ENCODE data around the gene DMRTA2. TPM values are rescaled to one million over a fixed set of nuclear protein-coding genes. Genes with fewer than 3 reads are reported as not detected.

DMRTA2 gene
- total and polyA plus RNA-seq, 2 of the 8 experiments (the other 6 are each of a cell fraction or from before 2014, with no cell fraction given), result not detected

GRCh38 chr1:50450861-50451653, 27.8 kb upstream of the DMRTA2 start:
- no peaks in the 10 kb centered on the region for H4K20me1 ChIP-seq (replicated peaks in 1 of 2; ENCODE audit: control insufficient read depth in 1 of 2, insufficient read depth in 2 of 2, low read length in 2 of 2)
- H3K4me2 ChIP-seq (ENCODE audit: insufficient read depth in 1 of 2, low read depth in 2 of 2, low read length in 2 of 2), result no peak overlapping the region
- no peak overlapping the region for H3K4me3 ChIP-seq (ENCODE audit: extremely low read depth in 1 of 4, insufficient read depth in 2 of 4, low read depth in 3 of 4, low read length in 4 of 4)
- H2BK12ac ChIP-seq (ENCODE audit: low read depth, low read length), result no peak overlapping the region
- H3K9me3 ChIP-seq (ENCODE audit: insufficient read depth in 2 of 2, low read depth in 1 of 2, low read length in 1 of 2), result no peaks in the 10 kb centered on the region
- no peak overlapping the region for H4K91ac ChIP-seq (replicated peaks; ENCODE audit: insufficient read length, low read length)
- no peak overlapping the region for H2BK120ac ChIP-seq (replicated peaks; ENCODE audit: low read depth, low read length)
- H3K27ac ChIP-seq (ENCODE audit: low read depth, low read length), result no peak overlapping the region
- no peaks in the 10 kb centered on the region for H3K36me3 ChIP-seq (ENCODE audit: control insufficient read depth in 2 of 4, insufficient read depth in 4 of 4, low read length in 3 of 4)
- no peaks in the 10 kb centered on the region for H3K27me3 ChIP-seq (replicated peaks in 1 of 4; ENCODE audit: control insufficient read depth in 3 of 4, extremely low read depth in 1 of 4, insufficient read depth in 3 of 4, low read length in 3 of 4)
- H2BK5ac ChIP-seq (ENCODE audit: low read depth, low read length), result no peak overlapping the region
- no peak for FAIRE-seq
- H3K79me2 ChIP-seq (ENCODE audit: control insufficient read depth in 1 of 2, insufficient read depth in 2 of 2, low read length in 2 of 2), result no peaks in the 10 kb centered on the region
- no peak overlapping the region for H2BK15ac ChIP-seq (ENCODE audit: low read length)
- H3K23me2 ChIP-seq (ENCODE audit: low read depth, low read length), result no peaks in the 10 kb centered on the region
- no peak overlapping the region for H3K9ac ChIP-seq (replicated peaks in 1 of 4; ENCODE audit: extremely low read depth in 1 of 4, low read depth in 3 of 4, low read length in 3 of 4)
- H3K14ac ChIP-seq (ENCODE audit: insufficient read length), result no peak overlapping the region
- H3K4ac ChIP-seq (replicated peaks; ENCODE audit: insufficient read length, low read depth, low read length), result no peak overlapping the region
- H3K56ac ChIP-seq (replicated peaks; ENCODE audit: insufficient read length, low read depth, low read length), result no peak overlapping the region
- CTCF ChIA-PET (ENCODE audit: partially characterized antibody), result interaction anchor here (1.3 to 1.5 kb wide), 3 partner anchors 9 to 153 kb away, joined by 4 to 5 read pairs (median 5); no protein-coding TSS in a partner anchor
- H2BK20ac ChIP-seq (ENCODE audit: low read length), result no peak overlapping the region
- H3K79me1 ChIP-seq (ENCODE audit: low read depth, low read length), result no peaks in the 10 kb centered on the region
- H3K4me1 ChIP-seq (replicated peaks in 1 of 4; ENCODE audit: control insufficient read depth in 3 of 4, insufficient read depth in 4 of 4, low read length in 3 of 4), result peaks cover 0 to 5% (median 0%) of the 10 kb centered on the region in 4 experiments; a peak in 1 of 7 replicates
- H4K5ac ChIP-seq (ENCODE audit: insufficient read length, low read depth, low read length), result no peak overlapping the region
- no peak overlapping the region for H3K18ac ChIP-seq (ENCODE audit: extremely low read depth, low read length)
- H4K8ac ChIP-seq (ENCODE audit: extremely low read depth, insufficient read depth, low read length), result no peak overlapping the region
- H3K23ac ChIP-seq (ENCODE audit: insufficient read length), result no peak overlapping the region
- POLR2A ChIA-PET (ENCODE audit: partially characterized antibody), result no interaction called here
- no peak for DNase-seq (ENCODE audit: low read depth in 1 of 2, low spot score in 2 of 2)
- H2AFZ ChIP-seq (ENCODE audit: low read length), result no peak overlapping the region
- H2AK5ac ChIP-seq (ENCODE audit: low read depth, low read length), result no peak overlapping the region
- WGBS, 2 experiments (ENCODE audit: extremely low coverage in 1 of 2, insufficient coverage in 1 of 2, insufficient read length in 1 of 2, insufficient replicate concordance in 2 of 2, low coverage in 1 of 2, low lambda C conversion rate in 2 of 2, missing lambda C conversion rate in 1 of 2), result 79% methylated on average over 4 of the region's 4 CpGs; no CpG with 5 or more reads in 1 of the 2 experiments
- no peak for TF ChIP-seq JUN (IDR thresholded peaks at IDR 0.05; ENCODE audit: low read depth, low read length)
- no peak for TF ChIP-seq TAF1 (IDR thresholded peaks at IDR 0.05; ENCODE audit: low read depth, low read length)
- TF ChIP-seq CREB1 (IDR thresholded peaks at IDR 0.05), result no peak
- TF ChIP-seq EGR1 (IDR thresholded peaks at IDR 0.05; ENCODE audit: borderline replicate concordance, low read depth, low read length), result no peak
- no peak for TF ChIP-seq NRF1 (IDR thresholded peaks at IDR 0.05; ENCODE audit: low read depth, low read length)
- no peak for TF ChIP-seq KDM1A (IDR thresholded peaks at IDR 0.05; ENCODE audit: borderline replicate concordance, low read length)
- no peak for TF ChIP-seq BCL11A (IDR thresholded peaks at IDR 0.05; ENCODE audit: low read depth in 2 of 2, low read length in 2 of 2)
- TF ChIP-seq SRF (IDR thresholded peaks at IDR 0.05; ENCODE audit: low read depth, low read length), result no peak
- TF ChIP-seq EP300 (IDR thresholded peaks at IDR 0.05; ENCODE audit: borderline replicate concordance in 1 of 2, low read depth in 2 of 2, low read length in 2 of 2), result no peak
- no peak for TF ChIP-seq KDM5A (IDR thresholded peaks at IDR 0.05; ENCODE audit: low read length)
- TF ChIP-seq CBX5 (IDR thresholded peaks at IDR 0.05; ENCODE audit: low read depth, low read length), result no peak
- TF ChIP-seq E2F6 (IDR thresholded peaks at IDR 0.05), result no peak
- no peak for TF ChIP-seq FOSL1 (IDR thresholded peaks at IDR 0.05; ENCODE audit: insufficient read depth, low read depth, low read length)

All from H1 (cell line).